ENCODE results near the gene TNNI3. TPM values are rescaled to one million over a fixed set of nuclear protein-coding genes. Genes with fewer than 3 reads are reported as not detected.
A peak's percentile ranks its signal among the peaks of the same experiment; 100 is the strongest.

TNNI3 gene
- total RNA-seq, 1 experiment from 2014 or later: 14.6 TPM

DNA sequence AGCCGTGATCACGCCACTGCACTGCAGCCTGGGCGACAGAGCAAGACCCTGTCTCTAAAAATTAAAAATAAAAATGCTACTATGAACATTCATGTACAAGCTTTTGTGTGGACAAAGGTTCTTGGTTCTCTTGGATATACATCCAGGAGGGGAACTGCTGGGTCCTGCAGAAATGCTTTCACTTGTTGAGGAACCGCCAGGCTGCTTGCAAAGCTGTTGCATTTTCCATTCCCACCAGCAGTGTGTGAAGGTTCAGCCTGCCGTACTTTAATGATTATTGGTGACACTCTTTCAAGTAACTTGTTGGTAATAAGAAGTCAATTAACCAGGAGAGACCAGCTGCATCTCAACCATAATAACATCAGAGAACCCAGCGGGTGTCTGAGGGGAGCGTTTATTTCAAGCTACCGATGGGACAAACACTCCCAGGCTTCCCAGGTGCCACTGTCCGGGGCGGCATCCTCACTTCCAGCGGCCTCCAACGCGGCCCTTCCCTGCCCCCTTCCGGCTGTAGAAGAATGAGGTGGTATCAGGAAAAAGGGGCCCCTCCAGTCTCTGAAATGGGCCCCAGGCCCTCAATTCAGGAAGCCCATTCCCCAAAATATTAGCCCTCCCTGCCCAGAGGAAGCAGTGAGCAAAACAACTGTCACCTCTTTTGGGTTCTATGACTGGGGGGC lies 24.9 kb downstream of the TNNI3 start:
- in situ Hi-C loops (cut with HindIII; ENCODE audit: low pct_unique_long_range_greater_than_20kb, low sequenced_read_pairs): no loop called here
- no peak; the same call in 1 of the 2 replicates for ATAC-seq
- H3K36me3 ChIP-seq (ENCODE audit: control insufficient read depth, insufficient read depth, low read length): no peaks in the 10 kb centered on the region

DNA sequence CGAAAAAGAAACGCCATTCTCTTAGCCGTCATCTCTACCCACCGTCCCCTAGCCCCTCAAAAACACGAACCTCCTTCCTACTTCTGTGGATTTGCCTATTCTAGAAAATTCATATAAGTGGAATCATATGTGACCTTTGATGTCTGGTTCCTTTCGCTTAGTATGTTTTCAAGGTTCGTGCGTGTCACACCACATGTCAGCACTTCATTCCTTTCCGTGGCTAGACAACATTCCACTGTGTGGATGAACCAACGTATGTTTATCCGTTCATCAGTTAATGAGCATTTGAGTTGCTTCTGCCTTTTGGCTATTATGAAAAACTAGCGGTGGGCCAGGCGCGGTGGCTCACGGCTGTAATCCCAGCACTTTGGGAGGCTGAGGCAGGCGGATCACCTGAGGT lies 26.1 kb downstream of the TNNI3 start:
- Histone ChIP-seq H3K36me3 (ENCODE audit: control insufficient read depth, insufficient read depth, low read length) (no peaks in the 10 kb centered on the region), H3K4me1 (ENCODE audit: control insufficient read depth, insufficient read depth, low read length) (peaks cover 3% of the 10 kb centered on the region; the same call in 1 of the 2 replicates), H3K27ac (ENCODE audit: low read length) (no peak overlapping the region), H3K27me3 (ENCODE audit: control insufficient read depth, insufficient read depth, low read length) (no peaks in the 10 kb centered on the region), H3K9me3 (ENCODE audit: control insufficient read depth, insufficient read depth, low read depth, low read length) (no peaks in the 10 kb centered on the region), H3K4me3 (ENCODE audit: low read depth in 2 of 2, low read length in 2 of 2) (no peak overlapping the region)
- in situ Hi-C loops (cut with HindIII; ENCODE audit: low pct_unique_long_range_greater_than_20kb, low sequenced_read_pairs) (no loop called here), intact Hi-C loops (cut with micrococcal nuclease; ENCODE audit: unreplicated experiment) (no loop called here)
- no TSS peak for BruUV-seq (replicated peaks)
- TF ChIP-seq, protein P1, sequence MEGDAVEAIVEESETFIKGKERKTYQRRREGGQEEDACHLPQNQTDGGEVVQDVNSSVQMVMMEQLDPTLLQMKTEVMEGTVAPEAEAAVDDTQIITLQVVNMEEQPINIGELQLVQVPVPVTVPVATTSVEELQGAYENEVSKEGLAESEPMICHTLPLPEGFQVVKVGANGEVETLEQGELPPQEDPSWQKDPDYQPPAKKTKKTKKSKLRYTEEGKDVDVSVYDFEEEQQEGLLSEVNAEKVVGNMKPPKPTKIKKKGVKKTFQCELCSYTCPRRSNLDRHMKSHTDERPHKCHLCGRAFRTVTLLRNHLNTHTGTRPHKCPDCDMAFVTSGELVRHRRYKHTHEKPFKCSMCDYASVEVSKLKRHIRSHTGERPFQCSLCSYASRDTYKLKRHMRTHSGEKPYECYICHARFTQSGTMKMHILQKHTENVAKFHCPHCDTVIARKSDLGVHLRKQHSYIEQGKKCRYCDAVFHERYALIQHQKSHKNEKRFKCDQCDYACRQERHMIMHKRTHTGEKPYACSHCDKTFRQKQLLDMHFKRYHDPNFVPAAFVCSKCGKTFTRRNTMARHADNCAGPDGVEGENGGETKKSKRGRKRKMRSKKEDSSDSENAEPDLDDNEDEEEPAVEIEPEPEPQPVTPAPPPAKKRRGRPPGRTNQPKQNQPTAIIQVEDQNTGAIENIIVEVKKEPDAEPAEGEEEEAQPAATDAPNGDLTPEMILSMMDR (IDR thresholded peaks at IDR 0.05): no peak
- TF ChIP-seq SIN3A (IDR thresholded peaks at IDR 0.05; ENCODE audit: borderline replicate concordance, insufficient read depth, low read depth, low read length): no peak
- TF ChIP-seq, protein P2, sequence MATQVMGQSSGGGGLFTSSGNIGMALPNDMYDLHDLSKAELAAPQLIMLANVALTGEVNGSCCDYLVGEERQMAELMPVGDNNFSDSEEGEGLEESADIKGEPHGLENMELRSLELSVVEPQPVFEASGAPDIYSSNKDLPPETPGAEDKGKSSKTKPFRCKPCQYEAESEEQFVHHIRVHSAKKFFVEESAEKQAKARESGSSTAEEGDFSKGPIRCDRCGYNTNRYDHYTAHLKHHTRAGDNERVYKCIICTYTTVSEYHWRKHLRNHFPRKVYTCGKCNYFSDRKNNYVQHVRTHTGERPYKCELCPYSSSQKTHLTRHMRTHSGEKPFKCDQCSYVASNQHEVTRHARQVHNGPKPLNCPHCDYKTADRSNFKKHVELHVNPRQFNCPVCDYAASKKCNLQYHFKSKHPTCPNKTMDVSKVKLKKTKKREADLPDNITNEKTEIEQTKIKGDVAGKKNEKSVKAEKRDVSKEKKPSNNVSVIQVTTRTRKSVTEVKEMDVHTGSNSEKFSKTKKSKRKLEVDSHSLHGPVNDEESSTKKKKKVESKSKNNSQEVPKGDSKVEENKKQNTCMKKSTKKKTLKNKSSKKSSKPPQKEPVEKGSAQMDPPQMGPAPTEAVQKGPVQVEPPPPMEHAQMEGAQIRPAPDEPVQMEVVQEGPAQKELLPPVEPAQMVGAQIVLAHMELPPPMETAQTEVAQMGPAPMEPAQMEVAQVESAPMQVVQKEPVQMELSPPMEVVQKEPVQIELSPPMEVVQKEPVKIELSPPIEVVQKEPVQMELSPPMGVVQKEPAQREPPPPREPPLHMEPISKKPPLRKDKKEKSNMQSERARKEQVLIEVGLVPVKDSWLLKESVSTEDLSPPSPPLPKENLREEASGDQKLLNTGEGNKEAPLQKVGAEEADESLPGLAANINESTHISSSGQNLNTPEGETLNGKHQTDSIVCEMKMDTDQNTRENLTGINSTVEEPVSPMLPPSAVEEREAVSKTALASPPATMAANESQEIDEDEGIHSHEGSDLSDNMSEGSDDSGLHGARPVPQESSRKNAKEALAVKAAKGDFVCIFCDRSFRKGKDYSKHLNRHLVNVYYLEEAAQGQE (IDR thresholded peaks at IDR 0.05; ENCODE audit: insufficient read depth in 1 of 2, low read depth in 2 of 2, low read length in 1 of 2): no peak
- TF ChIP-seq POLR2AphosphoS5 (IDR thresholded peaks at IDR 0.05; ENCODE audit: low read depth, low read length): no peak
- no peak for TF ChIP-seq TCF7L2 (IDR thresholded peaks at IDR 0.05; ENCODE audit: low read depth, low read length)
- CTCF ChIA-PET: no interaction called here
- DNase-seq (ENCODE audit: low read depth, low spot score): no peak
- no peak for ATAC-seq
- POLR2A ChIA-PET: no interaction called here

More for the DNA sequence above, 24.9 kb downstream of the TNNI3 start:
- no peak overlapping the region for H3K27ac ChIP-seq (ENCODE audit: low read length)
- H3K9me3 ChIP-seq (ENCODE audit: control insufficient read depth, insufficient read depth, low read depth, low read length): no peaks in the 10 kb centered on the region
- CTCF ChIA-PET: no interaction called here
- DNase-seq (ENCODE audit: low read depth, low spot score): no peak
- intact Hi-C loops (cut with micrococcal nuclease; ENCODE audit: unreplicated experiment): no loop called here
- BruUV-seq (replicated peaks): no TSS peak
- no peak overlapping the region for H3K4me3 ChIP-seq (ENCODE audit: low read depth in 2 of 2, low read length in 2 of 2)
- TF ChIP-seq POLR2AphosphoS5 (IDR thresholded peaks at IDR 0.05; ENCODE audit: low read depth, low read length) (no peak), TCF7L2 (IDR thresholded peaks at IDR 0.05; ENCODE audit: low read depth, low read length) (no peak)
- no peaks in the 10 kb centered on the region for H3K27me3 ChIP-seq (ENCODE audit: control insufficient read depth, insufficient read depth, low read length)
- peaks cover 3% of the 10 kb centered on the region; the same call in 1 of the 2 replicates for H3K4me1 ChIP-seq (ENCODE audit: control insufficient read depth, insufficient read depth, low read length)
- POLR2A ChIA-PET: no interaction called here

DNA sequence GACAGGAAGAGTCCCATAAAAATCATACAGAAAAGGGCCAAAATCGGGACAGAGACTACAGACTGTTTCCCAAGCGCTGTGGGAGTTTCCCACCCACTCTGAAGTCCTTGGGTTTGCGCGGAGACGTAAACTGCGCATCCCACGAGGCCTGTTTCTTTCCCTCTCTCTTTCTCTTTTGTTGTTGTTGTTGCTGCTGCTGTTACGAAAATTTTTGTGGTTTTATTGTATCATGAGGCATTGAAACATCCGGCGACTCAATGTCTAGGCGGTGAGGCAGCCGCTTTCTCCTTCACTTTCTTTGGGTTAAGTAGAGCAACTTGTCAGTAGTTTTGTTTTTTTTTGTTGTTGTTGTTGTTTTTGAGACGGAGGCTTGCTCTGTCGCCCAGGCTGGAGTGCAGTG lies 38.5 kb downstream of the TNNI3 start:
- CTCF ChIA-PET: no interaction called here
- Histone ChIP-seq H3K4me3 (ENCODE audit: low read depth in 2 of 2, low read length in 2 of 2) (no peak overlapping the region), H3K27me3 (ENCODE audit: control insufficient read depth, insufficient read depth, low read length) (no peaks in the 10 kb centered on the region), H3K9me3 (ENCODE audit: control insufficient read depth, insufficient read depth, low read depth, low read length) (no peaks in the 10 kb centered on the region), H3K27ac (ENCODE audit: low read length) (peak overlapping the region; percentile 90; the same call in 1 of the 2 replicates), H3K36me3 (ENCODE audit: control insufficient read depth, insufficient read depth, low read length) (no peaks in the 10 kb centered on the region; the same call in 1 of the 2 replicates), H3K4me1 (ENCODE audit: control insufficient read depth, insufficient read depth, low read length) (peaks cover 23% of the 10 kb centered on the region)
- BruUV-seq (replicated peaks): no TSS peak
- POLR2A ChIA-PET: no interaction called here
- intact Hi-C loops (cut with micrococcal nuclease; ENCODE audit: unreplicated experiment): no loop called here
- TF ChIP-seq SIN3A (IDR thresholded peaks at IDR 0.05; ENCODE audit: borderline replicate concordance, insufficient read depth, low read depth, low read length) (no peak), TCF7L2 (IDR thresholded peaks at IDR 0.05; ENCODE audit: low read depth, low read length) (no peak), POLR2AphosphoS5 (IDR thresholded peaks at IDR 0.05; ENCODE audit: low read depth, low read length) (no peak)
- ATAC-seq (no peak), DNase-seq (ENCODE audit: low read depth, low spot score) (no peak)
- in situ Hi-C loops (cut with HindIII; ENCODE audit: low pct_unique_long_range_greater_than_20kb, low sequenced_read_pairs): no loop called here

All from Panc1 (cell line).